Heart left ventricle (tissue), 13 donors: ENCODE results near the gene SOD3.

Source experiments
- POLR2A ChIP-seq, 2 donors: fragments of 450-650 bp; IDR thresholded peaks; one replicate each; pipeline ENCODE4 v1.6.1; 2017; ENCODE audit warnings: antibody characterized with exemption in 2 of 2, mild to moderate bottlenecking in 2 of 2, moderate library complexity in 2 of 2
- TF ChIP-seq, protein P1 (sequence below), 12 donors: fragments of 200-600 bp; sonication (generic) in 4 of 12; IDR thresholded peaks; one replicate each; pipeline versions ENCODE4 v1.5.0 to v1.8.0; 2018 to 2022; ENCODE audit warnings: antibody characterized with exemption in 12 of 12, mild to moderate bottlenecking in 5 of 12
- donor health status: ischemic (EF 13 %, LVEDD 7.1; RV severe dilation, severe dysfunction).
- donor health status: DM: no; HTN: yes; CAD: no.
- donor health status: DM: no; HTN: no; CAD: no.
- donor health status: ischemic (EF 25% LVEDD 6.9; RV normal size, moderate dysfunction).
- donor health status: ischemic (EF 25% LVEDD 5.7; RV mildly dilated, moderate dysfunction).
- donor health status: ischemic (EF 35%, LVEDD 5.7; RV mildly dilated, moderate dysfunction).
- donor health status: nonischemic (EF 11% LVEDD 7.7; RV severe dilation, severe dysfunction).
- donor health status: DM: yes; HTN: yes; CAD: no.
- donor health status: PGD.
- donor health status: ischemic (EF 29% LVEDD 5.4; RV normal size, mild dysfunction).
- donor health status: nonischemic (EF 23%, LVEDD 6.1; RV moderate dilation, normal function).

DNA sequence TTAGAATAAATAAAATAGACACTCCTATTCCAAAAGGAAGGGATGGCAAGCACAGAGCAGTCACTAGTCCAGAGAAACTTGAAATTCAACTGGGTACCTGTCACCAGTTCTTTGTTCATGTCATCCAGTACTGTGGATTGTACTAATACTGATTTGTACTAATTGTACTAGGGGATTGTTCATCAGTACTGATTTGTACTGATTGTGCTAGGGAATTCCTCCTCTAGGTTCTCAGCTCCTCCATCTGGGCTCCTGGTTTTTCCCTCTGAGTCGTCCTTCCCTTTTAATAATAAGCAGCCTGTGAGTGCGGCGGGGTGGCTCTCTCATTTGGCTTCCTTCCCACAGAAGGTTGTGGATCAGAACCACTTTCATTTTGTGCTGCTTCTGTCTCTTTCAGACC is 31.0 kb upstream of the SOD3 start:
- TF ChIP-seq, protein P1, sequence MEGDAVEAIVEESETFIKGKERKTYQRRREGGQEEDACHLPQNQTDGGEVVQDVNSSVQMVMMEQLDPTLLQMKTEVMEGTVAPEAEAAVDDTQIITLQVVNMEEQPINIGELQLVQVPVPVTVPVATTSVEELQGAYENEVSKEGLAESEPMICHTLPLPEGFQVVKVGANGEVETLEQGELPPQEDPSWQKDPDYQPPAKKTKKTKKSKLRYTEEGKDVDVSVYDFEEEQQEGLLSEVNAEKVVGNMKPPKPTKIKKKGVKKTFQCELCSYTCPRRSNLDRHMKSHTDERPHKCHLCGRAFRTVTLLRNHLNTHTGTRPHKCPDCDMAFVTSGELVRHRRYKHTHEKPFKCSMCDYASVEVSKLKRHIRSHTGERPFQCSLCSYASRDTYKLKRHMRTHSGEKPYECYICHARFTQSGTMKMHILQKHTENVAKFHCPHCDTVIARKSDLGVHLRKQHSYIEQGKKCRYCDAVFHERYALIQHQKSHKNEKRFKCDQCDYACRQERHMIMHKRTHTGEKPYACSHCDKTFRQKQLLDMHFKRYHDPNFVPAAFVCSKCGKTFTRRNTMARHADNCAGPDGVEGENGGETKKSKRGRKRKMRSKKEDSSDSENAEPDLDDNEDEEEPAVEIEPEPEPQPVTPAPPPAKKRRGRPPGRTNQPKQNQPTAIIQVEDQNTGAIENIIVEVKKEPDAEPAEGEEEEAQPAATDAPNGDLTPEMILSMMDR (IDR thresholded peaks at IDR 0.05): no peak
- TF ChIP-seq POLR2A (IDR thresholded peaks at IDR 0.05): no peak
